Erythroblast (primary cell): ENCODE results near the gene EOMES.
A peak's percentile ranks its signal among the peaks of the same experiment; 100 is the strongest.

Experiments
- DNase-seq, 2 experiments: peaks; one replicate each; lab custom pipeline; 2025; lab: John Stamatoyannopoulos, UW
- GATA1 ChIP-seq: IDR thresholded peaks from 2 replicates; pipeline ENCODE4 v1.6.1; 2011; ENCODE audit warnings: low read depth, mild to moderate bottlenecking, control low read depth, low read length, moderate library complexity
- POLR2A ChIP-seq: IDR thresholded peaks from 2 replicates; pipeline ENCODE4 v1.6.1; 2011; ENCODE audit warnings: mild to moderate bottlenecking, low read length

EOMES gene

DNA sequence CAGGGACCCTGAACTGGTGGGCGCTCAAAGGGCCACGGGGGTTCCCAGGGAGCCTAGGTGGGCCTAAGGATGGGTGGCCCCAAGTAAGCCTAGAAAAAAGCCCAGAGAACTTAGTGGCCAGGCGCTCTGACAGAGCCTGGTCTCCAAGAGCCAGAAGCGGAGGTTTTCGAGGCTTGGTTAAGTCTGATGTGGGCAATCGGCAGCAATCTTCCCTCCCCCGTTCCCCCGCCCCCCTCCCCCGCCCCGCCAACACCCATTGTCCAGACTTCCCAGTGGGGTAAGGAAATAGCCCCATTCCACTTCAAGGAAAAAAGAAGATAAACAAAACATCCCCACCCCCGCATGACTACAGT, 6.7 kb downstream of the EOMES start:
- TF ChIP-seq POLR2A (no peak), GATA1 (no peak)
- DNase-seq = no peak

DNA sequence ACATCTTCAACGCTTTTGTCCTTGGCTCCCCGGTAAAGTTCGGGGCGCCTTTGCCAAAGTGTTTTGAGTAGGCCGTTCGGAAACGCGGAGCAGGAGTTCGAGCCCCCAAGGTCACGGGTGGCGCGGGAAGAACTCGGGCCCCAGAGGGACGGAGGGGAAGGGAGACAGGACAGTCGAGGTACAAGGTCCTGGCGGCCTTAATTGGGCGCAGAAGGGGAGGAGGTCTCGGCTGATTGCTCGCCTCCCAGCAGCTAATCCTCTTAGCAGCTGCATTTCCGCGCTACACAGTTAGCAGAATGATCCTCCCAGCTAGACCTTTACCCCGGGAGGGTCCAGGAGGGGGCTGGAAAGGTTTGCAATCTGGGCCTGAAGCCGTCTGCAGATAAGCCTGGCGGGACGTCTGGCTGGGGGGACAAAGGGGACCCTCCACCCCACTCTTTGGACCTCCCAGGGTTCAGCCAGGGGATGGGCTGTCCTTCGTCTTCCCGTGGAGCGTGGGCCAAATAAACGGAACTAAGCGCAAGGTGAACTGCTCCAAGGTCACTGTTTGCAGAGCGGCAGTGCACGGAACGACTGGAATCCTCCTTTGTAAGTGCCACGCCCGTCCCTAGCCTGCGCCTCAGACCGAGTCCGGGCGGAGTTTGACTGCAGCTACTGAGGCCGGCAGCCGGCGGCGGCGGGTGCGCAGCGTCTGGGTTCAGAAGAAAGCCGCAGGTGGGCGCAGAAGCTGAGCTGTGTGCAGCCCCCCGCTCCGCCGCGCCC, 7.2 kb downstream of the EOMES start:
- no peak for DNase-seq
- TF ChIP-seq POLR2A (no peak), GATA1 (no peak)

DNA sequence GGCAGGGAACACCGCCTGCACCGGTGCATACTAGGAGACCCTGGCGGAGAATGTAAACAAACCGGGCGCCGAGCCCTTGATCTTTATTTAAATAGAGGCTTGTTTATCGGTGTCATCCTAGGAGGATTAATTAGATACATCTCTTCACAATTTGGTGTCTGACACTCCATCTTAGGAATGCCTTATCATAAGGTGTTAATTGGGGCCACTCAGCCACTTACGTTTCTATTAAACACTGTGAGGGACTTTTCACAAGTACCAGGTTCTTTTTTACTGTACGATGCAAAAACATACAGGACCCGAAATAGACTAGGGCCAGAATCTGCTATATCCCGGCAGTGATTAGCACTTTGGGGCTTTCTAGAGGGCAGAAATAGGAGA, 8.0 kb downstream of the EOMES start:
- no peak for DNase-seq
- TF ChIP-seq POLR2A (no peak), GATA1 (no peak)

DNA sequence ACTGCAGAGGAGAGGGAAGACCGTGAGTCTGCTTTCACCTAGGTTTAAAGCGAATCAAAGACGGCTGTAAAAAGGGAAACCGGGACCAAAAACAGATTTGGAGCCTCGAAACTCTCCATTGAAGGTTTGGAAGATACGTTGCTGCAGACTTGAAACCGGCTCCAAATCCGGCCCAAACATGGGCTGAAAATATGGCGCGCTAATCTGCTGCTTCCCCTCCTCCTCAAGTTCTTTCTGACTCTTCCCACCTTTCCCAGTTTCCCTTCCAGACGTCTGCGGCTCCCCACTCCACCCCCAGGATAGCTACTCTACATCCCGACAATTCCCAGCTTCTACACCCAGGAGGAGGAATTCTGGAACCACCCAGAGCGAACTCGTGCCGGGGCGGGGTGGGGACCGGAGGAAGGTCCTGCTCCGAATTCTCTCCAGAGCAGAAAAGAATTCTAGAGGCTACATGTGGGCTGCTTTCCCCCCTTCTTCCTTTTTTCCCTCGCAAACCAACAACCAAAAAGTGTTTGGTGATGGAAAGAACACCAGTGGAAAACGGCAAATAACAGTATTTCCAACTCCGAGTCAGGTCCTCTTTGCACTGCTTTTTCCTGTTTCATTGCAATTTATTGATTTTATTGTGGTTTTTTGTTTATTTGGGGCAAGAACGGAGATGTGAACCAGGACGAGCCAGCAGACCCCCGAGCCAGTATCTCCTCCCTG, 8.5 kb downstream of the EOMES start:
- no peak for TF ChIP-seq GATA1
- no peak for TF ChIP-seq POLR2A
- no peak for DNase-seq

DNA sequence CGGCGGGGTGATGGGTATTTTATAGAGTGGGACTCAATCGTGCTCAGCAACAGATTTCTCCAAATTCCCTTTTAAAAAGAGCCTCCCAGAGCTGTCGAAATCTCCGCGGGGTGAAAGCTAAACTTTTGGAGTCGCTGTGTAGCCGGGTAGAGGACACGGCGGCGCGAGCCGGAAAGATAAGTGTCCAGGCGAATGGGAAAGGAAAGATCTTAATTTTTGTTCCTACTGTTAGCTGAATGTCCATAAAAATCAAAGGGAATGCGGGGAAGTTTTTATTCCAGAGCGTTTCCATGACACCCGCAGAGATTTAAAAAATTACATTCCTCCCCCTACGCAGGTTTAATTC, 9.1 kb downstream of the EOMES start:
- no peak for TF ChIP-seq GATA1
- TF ChIP-seq POLR2A = no peak
- DNase-seq = no peak

DNA sequence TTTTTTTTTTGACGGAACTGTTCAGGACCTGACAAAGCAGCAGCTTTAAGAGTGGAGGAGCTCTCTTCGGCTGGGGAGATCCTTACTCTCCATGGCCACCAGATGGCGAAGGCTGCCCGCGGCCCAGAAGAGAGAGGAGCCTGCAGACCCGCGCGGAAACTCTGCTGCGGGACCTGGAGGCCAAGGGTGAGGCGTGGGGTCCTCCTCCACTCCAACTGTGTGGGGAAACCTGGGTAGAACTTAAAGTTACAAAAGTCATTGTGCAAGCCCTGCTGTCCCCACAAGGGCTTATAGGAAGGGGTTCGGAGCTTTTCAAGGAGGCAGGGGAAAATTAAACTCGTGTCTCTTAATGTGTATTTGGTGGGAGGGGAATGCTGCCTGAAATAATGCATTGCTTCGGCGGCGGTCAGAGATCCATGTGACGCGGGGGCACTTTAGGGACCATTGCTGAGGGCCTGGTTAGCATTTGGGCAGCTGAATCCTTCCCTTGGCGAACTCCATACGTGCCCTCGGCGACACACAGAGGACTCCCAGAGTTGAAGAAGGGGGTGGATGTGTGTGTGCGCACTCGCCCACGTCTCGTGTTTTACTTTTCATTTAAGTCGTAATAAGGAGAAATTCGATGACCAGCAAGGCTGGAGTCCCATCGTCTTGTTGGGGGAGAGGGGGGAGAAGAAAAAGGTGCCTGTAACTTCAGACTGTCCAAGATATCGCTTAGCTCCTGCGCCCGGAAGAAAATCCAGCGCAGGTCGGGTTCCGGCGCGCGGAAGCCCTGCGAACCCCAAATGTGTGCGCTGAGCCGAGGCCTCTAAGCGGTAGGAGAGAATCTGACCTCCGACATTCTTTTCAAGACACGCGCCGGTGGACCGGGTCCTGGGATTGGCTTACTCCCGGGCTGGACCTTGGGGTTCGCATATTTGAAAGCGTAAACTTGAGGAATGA, 9.7 kb downstream of the EOMES start:
- TF ChIP-seq POLR2A (no peak), GATA1 (no peak)
- peak; percentile 53 to 59 for DNase-seq

DNA sequence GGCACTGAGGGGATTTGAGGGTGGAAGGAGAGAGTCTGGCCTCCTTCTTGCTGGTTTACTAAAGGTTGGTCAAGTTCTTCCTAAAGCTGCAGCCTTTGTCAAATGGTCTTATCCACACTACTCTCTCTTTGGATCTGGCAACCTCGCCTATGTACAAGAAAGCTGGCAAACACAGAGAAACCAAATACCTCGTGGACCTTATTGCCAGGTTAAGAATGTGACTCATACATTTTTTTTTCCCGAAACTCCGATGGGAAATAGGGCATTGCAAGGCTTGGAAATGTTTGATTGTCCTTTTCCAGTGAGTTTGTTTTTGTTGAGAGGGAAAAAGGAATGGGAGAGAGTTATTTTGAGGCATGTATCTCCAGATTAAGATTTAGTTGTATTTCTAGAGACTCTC, 13.9 kb downstream of the EOMES start:
- TF ChIP-seq GATA1 (no peak), POLR2A (no peak)
- DNase-seq = no peak

DNA sequence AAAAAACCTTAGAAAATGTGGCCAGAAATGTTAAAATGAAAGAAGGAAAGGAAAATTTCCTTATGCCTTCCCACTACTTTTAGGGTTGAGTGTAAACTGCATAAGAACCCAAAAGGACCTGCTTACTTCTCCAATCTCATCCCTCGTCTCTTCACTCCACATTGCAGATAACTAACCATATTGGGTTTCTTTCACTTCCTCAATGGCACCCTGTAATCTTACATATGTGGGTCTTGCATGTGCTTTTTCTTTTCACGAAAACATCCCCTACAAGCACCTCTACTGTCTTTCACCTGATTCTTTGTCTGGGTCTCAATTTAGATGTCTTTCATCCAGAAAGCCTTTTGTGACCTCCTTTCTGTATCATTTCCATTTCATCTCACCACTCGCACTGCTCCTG, 23.1 kb downstream of the EOMES start:
- TF ChIP-seq POLR2A = no peak
- no peak for TF ChIP-seq GATA1
- no peak for DNase-seq

DNA sequence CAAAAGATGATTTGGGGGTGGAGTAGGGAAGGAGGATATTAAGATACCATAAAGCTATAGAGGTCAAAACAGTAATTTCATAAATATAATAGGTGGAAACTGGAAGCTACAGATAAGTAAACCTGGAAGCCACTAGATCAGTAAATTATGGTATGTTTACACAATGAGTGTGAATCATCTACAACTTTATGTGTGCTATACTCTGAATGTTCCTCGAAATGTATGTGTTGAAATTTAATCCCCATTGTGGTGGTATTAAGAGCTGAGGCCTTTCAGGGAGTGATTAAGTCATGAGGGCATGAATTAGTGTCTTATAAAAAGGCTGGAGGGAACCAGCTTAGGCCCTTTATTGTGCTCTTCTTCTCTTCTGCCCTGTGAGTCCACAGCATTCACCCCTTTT, 25.2 kb downstream of the EOMES start:
- no peak for DNase-seq
- TF ChIP-seq GATA1 = no peak
- no peak for TF ChIP-seq POLR2A

DNA sequence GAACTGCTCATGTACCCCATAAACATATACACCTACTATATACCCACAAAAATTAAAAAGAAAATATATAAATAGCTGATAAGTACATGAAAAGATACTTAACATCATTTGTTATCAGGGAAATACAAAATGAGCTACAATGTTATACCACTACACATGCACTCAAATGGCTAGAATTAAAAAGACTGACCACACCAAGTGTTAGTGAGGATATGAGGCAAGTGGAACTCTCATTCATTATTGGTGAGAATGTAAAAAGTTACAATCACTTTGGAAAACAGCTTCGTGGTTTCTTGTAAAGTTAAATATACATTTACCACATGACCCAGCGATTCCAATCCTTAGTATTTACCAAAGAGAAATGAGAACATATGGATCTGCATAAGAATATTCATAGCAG, 26.5 kb downstream of the EOMES start:
- DNase-seq = no peak
- TF ChIP-seq GATA1 = no peak
- TF ChIP-seq POLR2A = no peak

DNA sequence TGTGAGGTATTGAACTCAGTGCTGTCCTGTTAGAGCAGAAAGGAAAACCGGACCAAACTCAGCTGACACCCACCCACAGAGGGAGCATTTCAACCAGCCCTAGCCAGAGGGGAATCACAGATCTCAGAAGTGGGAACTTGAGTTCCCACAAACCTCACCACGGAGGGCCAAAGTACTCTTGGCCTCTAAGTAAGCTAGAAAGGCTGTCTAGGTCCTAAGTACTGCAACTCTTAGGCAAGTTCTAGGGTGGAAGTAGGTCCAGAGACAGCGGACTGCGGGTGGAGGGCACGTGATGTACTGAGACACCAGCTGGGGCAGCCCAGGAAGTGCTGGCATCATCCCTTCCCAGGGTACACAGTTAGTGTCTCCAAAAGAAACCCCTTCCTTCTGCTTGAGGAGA, 34.1 kb downstream of the EOMES start:
- no peak for TF ChIP-seq POLR2A
- no peak for TF ChIP-seq GATA1
- DNase-seq = no peak

DNA sequence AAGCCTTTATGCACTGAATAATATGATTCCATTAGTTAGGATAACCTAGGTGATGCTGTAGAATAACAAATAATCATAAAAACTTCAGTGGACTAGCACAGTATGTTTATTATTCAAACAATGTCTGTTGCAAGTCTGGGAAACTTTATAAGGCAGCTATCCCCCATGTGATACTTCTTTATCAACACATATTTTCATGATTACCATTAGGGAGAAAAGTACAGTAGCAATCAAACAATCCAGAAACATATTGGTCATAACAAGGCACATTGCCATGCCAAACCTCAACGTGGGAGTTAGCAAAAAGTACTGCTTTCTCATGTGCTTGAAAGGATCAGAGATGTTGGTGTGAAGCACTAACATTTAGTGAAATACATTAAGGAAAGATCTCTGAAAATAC, 35.5 kb downstream of the EOMES start:
- DNase-seq = no peak
- TF ChIP-seq POLR2A = no peak
- no peak for TF ChIP-seq GATA1

DNA sequence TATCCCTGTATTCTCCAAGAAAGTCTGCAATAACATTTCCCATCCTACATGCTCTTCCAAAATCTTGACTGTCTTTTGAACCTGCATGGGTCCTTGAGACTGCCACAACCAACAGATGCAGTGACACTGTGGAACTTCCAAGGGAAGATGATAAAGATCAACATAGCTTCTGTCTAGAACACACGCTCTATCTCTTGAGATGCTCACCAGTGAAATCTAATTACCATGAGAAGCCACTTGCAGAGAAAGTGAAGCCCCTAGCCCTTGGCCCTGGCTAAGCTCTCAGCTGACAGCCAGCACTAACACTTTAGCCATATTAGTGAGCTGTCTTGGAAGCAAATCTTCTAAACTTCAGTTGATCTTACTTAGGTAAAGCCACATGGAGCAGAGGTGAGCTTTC, 36.6 kb downstream of the EOMES start:
- no peak for TF ChIP-seq POLR2A
- no peak for TF ChIP-seq GATA1
- DNase-seq = no peak

DNA sequence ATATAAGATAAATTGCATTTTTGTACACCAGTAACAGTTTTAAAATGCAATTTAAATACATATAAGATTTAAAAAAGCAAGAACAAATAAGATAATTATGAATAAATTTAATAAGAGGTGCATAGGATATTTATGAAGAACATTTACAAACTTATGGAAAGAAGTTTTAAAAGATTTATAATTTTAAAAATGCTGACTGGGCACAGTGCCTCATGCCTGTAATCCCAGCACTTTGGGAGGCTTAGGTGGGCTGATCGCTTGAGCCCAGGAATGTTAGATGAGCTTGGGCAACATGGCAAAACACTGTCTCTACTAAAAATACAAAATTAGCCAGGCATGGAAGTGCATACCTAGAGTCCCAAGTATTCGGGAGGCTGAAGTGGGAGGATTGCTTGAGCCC, 37.8 kb downstream of the EOMES start:
- no peak for DNase-seq

More for the DNA sequence above, 37.8 kb downstream of the EOMES start:
- TF ChIP-seq GATA1 (no peak), POLR2A (no peak)
